Activated CD4-positive, alpha-beta T cell treated with anti-CD3 and anti-CD28 coated beads, Interleukin-2, amount 50 U/mL, for 48 hours (primary cell): ENCODE measurements around the gene DOCK4.

Source experiments
- DNase-seq, 2 experiments: peaks; one replicate each; pipeline ENCODE4 v3.0.0-alpha.2; 2020

The DOCK4 gene

GRCh38 chr7:112101201-112101846, 104.9 kb downstream of the DOCK4 start:
- no peak for DNase-seq

GRCh38 chr7:112097524-112097923, 108.7 kb downstream of the DOCK4 start:
- no peak for DNase-seq

- DNase-seq: no peak
Observed at GRCh38 chr7:112093409-112093808, 112.8 kb downstream of the DOCK4 start.

- no peak for DNase-seq
Observed at GRCh38 chr7:112092709-112093395, 113.3 kb downstream of the DOCK4 start.

- no peak for DNase-seq
Observed at GRCh38 chr7:112092306-112092705, 113.9 kb downstream of the DOCK4 start.

GRCh38 chr7:112091768-112092167, 114.4 kb downstream of the DOCK4 start:
- DNase-seq: no peak

- no peak for DNase-seq
Observed at GRCh38 chr7:112089551-112089950, 116.6 kb downstream of the DOCK4 start.

GRCh38 chr7:112088484-112089016, 117.6 kb downstream of the DOCK4 start:
- DNase-seq: no peak

- no peak for DNase-seq
Observed at GRCh38 chr7:112086496-112087254, 119.5 kb downstream of the DOCK4 start.

GRCh38 chr7:112084520-112084971, 121.7 kb downstream of the DOCK4 start:
- DNase-seq: no peak

GRCh38 chr7:112083776-112084355, 122.3 kb downstream of the DOCK4 start:
- DNase-seq: no peak

GRCh38 chr7:112082306-112082705, 123.9 kb downstream of the DOCK4 start:
- no peak for DNase-seq

GRCh38 chr7:112081778-112082177, 124.4 kb downstream of the DOCK4 start:
- DNase-seq: no peak

GRCh38 chr7:112080978-112081377, 125.2 kb downstream of the DOCK4 start:
- no peak for DNase-seq

GRCh38 chr7:112080441-112080840, 125.8 kb downstream of the DOCK4 start:
- DNase-seq: no peak

GRCh38 chr7:112079673-112080072, 126.5 kb downstream of the DOCK4 start:
- DNase-seq: no peak

- DNase-seq: no peak
Observed at GRCh38 chr7:112079122-112079521, 127.1 kb downstream of the DOCK4 start.

- DNase-seq: no peak
Observed at GRCh38 chr7:112076324-112076723, 129.9 kb downstream of the DOCK4 start.

- no peak for DNase-seq
Observed at GRCh38 chr7:112074464-112074863, 131.7 kb downstream of the DOCK4 start.

- no peak for DNase-seq
Observed at GRCh38 chr7:112073530-112073929, 132.7 kb downstream of the DOCK4 start.

- DNase-seq: no peak
Observed at GRCh38 chr7:112072541-112073245, 133.5 kb downstream of the DOCK4 start.

GRCh38 chr7:112071856-112072255, 134.3 kb downstream of the DOCK4 start:
- DNase-seq: no peak
